ENCODE data around the gene PEAK1. TPM values are rescaled to one million over a fixed set of nuclear protein-coding genes. Genes with fewer than 3 reads are reported as not detected.

Gene PEAK1
- total RNA-seq, 1 experiment from 2014 or later: 36.7 TPM

DNA sequence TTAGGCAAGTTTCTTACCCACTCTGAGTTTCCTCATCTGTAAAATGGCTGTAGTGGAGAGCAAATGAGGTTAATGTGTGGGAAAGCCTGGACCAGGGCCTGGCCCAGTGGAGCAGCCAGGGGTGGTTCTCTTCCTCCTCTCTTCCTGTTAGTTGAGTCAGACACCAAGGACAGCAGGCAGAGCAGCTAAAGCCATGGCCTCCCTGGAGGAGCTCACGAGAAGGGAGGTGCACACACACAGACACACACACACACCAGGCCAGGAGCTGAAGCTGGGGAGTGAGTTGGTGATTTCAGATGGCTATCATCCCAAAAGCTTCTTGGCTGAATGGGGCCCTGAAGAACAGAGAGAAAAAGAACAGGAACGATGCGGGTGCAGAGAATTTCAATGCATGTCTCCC is 315.7 kb downstream of the PEAK1 start:
- BruUV-seq (replicated peaks): no TSS peak
- Histone ChIP-seq H3K9me3 (ENCODE audit: low read depth, low read length, poor library complexity, severe bottlenecking) (no peaks in the 10 kb centered on the region), H3K4me1 (ENCODE audit: insufficient read depth, low read length, poor library complexity, severe bottlenecking) (peaks cover 9% of the 10 kb centered on the region), H3K4me3 (ENCODE audit: low read depth, low read length, poor library complexity, severe bottlenecking) (no peak overlapping the region), H3K27ac (ENCODE audit: low read depth, low read length, poor library complexity, severe bottlenecking) (no peak overlapping the region), H3K27me3 (replicated peaks; ENCODE audit: insufficient read depth, low read depth, low read length, poor library complexity) (no peaks in the 10 kb centered on the region), H3K36me3 (ENCODE audit: insufficient read depth, low read length, poor library complexity, severe bottlenecking) (no peaks in the 10 kb centered on the region)
- TF ChIP-seq EZH2 (IDR thresholded peaks at IDR 0.05; ENCODE audit: borderline replicate concordance, low read depth, low read length, poor library complexity, severe bottlenecking): no peak
- TF ChIP-seq, protein P1, sequence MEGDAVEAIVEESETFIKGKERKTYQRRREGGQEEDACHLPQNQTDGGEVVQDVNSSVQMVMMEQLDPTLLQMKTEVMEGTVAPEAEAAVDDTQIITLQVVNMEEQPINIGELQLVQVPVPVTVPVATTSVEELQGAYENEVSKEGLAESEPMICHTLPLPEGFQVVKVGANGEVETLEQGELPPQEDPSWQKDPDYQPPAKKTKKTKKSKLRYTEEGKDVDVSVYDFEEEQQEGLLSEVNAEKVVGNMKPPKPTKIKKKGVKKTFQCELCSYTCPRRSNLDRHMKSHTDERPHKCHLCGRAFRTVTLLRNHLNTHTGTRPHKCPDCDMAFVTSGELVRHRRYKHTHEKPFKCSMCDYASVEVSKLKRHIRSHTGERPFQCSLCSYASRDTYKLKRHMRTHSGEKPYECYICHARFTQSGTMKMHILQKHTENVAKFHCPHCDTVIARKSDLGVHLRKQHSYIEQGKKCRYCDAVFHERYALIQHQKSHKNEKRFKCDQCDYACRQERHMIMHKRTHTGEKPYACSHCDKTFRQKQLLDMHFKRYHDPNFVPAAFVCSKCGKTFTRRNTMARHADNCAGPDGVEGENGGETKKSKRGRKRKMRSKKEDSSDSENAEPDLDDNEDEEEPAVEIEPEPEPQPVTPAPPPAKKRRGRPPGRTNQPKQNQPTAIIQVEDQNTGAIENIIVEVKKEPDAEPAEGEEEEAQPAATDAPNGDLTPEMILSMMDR (conservative IDR thresholded peaks at IDR 0.05; ENCODE audit: low read depth, low read length): no peak
- ChIA-PET POLR2A (ENCODE audit: low non-redundant PET) (no interaction called here), CTCF (no interaction called here)
- no peak for DNase-seq (ENCODE audit: low spot score)
- intact Hi-C loops (cut with micrococcal nuclease; ENCODE audit: unreplicated experiment): no loop called here

DNA sequence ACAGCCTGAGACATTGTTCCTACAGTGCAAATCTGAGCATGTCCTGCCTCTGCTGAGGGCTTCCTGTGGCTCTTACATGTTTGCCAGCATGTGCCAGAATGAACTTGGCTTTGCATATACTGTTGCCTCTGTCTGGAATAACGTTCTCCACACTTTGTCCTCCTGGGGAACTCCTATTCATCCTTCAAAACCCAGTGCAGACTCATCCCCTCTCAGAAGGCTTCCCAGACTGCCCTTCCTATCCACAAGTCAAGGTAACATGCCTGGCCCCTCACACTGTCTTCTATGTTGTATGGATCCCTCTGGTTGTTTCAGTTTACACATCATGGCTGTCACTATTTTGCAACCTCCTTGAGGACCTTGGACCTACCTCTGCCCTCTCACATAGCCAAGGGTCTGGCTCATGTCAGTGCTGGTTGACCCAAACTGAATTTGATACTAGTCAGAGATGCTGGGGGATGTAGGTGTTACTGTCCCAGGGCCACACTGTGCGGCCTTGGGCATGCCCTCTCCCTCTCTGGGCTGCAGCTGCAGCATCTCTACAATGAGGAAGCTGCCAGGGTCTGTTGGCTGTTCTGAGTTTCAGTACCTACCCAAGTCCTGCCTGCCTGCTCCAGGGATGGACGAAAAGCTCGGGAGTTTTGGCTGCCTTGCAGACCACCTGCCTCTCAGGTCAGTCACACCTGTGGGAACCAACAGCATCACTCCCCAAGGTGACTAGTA is 320.0 kb downstream of the PEAK1 start:
- DNase-seq (ENCODE audit: low spot score): no peak
- Histone ChIP-seq H3K27me3 (replicated peaks; ENCODE audit: insufficient read depth, low read depth, low read length, poor library complexity) (no peaks in the 10 kb centered on the region), H3K27ac (ENCODE audit: low read depth, low read length, poor library complexity, severe bottlenecking) (no peak overlapping the region), H3K4me1 (ENCODE audit: insufficient read depth, low read length, poor library complexity, severe bottlenecking) (peaks cover 6% of the 10 kb centered on the region), H3K4me3 (ENCODE audit: low read depth, low read length, poor library complexity, severe bottlenecking) (no peak overlapping the region), H3K9me3 (ENCODE audit: low read depth, low read length, poor library complexity, severe bottlenecking) (no peaks in the 10 kb centered on the region), H3K36me3 (ENCODE audit: insufficient read depth, low read length, poor library complexity, severe bottlenecking) (no peaks in the 10 kb centered on the region)
- BruUV-seq (replicated peaks): no TSS peak
- no peak for TF ChIP-seq EZH2 (IDR thresholded peaks at IDR 0.05; ENCODE audit: borderline replicate concordance, low read depth, low read length, poor library complexity, severe bottlenecking)
- TF ChIP-seq, protein P1 (conservative IDR thresholded peaks at IDR 0.05; ENCODE audit: low read depth, low read length): no peak
- POLR2A ChIA-PET (ENCODE audit: low non-redundant PET): no interaction called here
- intact Hi-C loops (cut with micrococcal nuclease; ENCODE audit: unreplicated experiment): no loop called here
- CTCF ChIA-PET: no interaction called here

DNA sequence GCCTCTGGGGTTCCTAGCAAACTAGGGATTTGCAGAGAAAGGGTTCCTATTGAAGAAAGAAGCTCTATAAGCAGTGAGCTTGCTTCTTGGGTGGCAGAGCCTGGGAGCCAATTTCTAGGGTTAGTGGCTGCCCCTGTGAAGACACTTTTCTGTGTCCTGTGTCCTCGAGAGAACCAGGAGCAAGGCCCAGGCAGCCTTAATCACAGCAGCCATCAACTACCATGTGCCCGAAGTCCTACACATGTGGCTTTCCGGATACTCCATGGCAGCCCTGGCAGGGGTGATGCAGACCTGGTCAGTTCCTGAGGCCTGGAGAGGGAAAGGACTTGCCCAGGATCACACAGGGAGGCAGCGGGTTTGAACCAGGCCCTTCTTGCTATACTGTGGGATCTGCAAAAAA is 321.3 kb downstream of the PEAK1 start:
- ChIA-PET POLR2A (ENCODE audit: low non-redundant PET) (no interaction called here), CTCF (no interaction called here)
- H3K9me3 ChIP-seq (ENCODE audit: low read depth, low read length, poor library complexity, severe bottlenecking): no peaks in the 10 kb centered on the region
- no TSS peak for BruUV-seq (replicated peaks)
- H3K27ac ChIP-seq (ENCODE audit: low read depth, low read length, poor library complexity, severe bottlenecking): no peak overlapping the region
- intact Hi-C loops (cut with micrococcal nuclease; ENCODE audit: unreplicated experiment): no loop called here
- H3K4me3 ChIP-seq (ENCODE audit: low read depth, low read length, poor library complexity, severe bottlenecking): no peak overlapping the region
- TF ChIP-seq, protein P1 (conservative IDR thresholded peaks at IDR 0.05; ENCODE audit: low read depth, low read length): no peak
- TF ChIP-seq EZH2 (IDR thresholded peaks at IDR 0.05; ENCODE audit: borderline replicate concordance, low read depth, low read length, poor library complexity, severe bottlenecking): no peak
- DNase-seq (ENCODE audit: low spot score): no peak
- no peaks in the 10 kb centered on the region for H3K27me3 ChIP-seq (replicated peaks; ENCODE audit: insufficient read depth, low read depth, low read length, poor library complexity)
- H3K4me1 ChIP-seq (ENCODE audit: insufficient read depth, low read length, poor library complexity, severe bottlenecking): peaks cover 6% of the 10 kb centered on the region
- H3K36me3 ChIP-seq (ENCODE audit: insufficient read depth, low read length, poor library complexity, severe bottlenecking): no peaks in the 10 kb centered on the region
